AG08396 (cell line): Measurements from ENCODE around the gene CDKN2AIPNL.
"Not testable (repeated sequence)": the region's sequence is repeated elsewhere in the genome, so short reads cannot be mapped to it uniquely, and the experiment has no call there.

Experiments
- DNase-seq: peaks from one replicate; pipeline ENCODE4 v3.0.0; 2012; ENCODE audit warnings: low spot score, mixed read lengths

CDKN2AIPNL gene

DNA sequence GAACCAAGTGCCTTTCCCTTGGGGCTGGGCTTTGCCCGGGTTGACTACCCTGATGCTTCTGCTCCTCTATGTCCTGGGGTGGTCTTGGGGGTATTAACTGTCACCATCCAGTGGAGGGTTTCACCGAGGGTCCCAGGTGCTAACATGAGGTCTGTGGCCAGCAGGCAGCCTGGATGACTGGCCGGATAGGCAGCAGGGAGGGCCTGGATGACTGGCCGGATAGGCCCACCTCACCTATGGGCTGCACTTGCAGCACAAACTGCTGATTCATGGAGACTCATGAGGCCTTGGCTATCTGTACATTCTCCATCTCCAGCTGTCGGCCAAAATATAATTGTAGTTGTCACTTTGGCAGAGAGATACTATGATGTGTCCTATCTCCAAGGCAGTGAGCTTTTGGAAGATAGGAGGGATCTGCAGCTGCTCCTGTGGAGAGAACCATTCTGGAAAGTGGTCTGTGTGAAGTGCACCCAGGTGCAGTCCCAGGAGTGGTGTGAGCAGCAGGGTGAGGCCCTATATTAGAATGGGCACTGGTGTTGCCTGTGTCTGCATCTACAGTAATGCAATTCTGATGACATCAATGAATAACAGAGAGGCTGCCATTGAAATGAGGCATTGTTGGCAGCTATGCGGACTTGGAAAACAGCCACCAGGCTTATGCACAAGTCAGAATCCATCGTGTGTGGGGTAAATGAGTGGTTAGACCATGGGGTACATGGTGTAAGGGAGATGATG is 26.3 kb upstream of the CDKN2AIPNL start:
- no peak for DNase-seq

DNA sequence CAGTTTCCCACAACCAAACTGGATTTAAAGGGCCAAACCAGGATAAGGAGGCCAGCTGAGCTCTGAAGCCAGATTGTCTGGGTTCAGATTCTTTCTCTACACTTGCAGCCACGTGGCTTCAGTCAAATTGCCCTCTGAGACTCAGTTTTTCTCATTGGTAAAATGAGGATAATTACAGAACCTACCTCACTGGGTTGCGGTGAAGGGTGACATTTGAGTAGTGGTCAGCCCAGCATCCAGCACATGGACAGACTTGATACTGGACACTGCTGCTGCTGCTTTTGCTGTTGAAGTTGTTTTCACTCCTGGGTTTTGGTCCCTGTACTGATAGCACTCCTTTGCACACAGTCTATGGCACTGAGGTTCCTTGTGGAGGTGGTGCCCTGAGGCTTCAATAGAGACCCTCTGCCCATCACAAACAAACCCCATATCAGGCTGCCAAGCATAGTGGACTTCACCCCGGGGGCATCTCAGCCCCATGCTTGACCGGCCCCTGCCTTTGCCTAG is 25.7 kb upstream of the CDKN2AIPNL start:
- DNase-seq, result no peak

- peak; percentile 57 for DNase-seq
Observed at GRCh38 chr5:134436523-134437339, 25.1 kb upstream of the CDKN2AIPNL start.

DNA sequence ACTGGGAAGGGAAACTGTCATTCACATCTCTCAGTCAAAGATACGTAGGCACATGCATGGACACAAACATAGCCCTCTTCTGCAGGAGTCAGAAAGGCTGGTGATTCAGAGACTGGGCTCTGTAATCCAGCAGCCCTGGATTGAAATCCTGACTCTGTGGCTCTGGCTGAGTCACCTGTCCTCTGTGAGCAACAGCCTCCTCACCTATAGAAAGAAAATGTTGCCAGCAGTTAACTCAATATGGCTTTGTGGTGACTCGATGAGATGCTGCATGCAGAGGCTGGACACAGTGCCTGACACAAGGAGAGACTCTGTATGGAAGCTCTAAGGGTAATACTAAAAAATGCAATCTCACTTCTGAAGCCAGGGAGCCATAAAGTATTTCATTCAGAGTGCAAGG is 23.9 kb upstream of the CDKN2AIPNL start:
- DNase-seq, result no peak

DNA sequence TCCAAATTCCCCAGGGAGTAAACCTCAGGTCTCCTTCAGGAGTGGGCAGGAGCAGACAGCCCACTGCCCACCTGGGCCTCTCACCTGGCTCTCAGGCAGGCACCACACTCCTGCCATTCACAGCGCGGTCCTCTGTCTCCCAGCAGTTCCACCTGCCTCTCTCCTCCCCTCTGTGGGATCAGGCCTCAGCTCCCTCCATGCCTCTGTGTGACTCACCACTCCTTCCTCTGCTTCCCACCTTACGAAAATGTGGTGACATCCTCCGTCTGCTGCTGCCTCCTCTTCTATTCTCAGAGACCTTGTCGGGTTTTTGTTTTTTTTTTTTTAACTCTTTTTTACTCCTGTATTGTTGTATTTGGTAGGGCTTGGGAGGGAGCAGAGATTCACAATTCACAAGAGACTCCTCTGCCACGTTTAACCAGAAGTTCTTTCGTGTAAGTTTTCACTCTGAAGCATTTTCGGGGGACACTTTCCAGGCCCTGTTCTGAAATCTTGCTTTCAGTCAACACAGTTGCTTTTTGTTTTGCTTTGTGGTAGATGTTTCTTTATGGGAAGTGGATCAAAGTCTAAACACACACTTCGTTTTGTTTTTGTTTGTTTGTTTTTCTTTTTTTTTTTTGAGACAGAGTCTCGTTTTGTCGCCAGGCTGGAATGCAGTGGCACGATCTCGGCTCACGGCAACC is 21.1 kb upstream of the CDKN2AIPNL start:
- DNase-seq, result no peak

GRCh38 chr5:134432174-134432573 is 20.5 kb upstream of the CDKN2AIPNL start:
- DNase-seq, result no peak

GRCh38 chr5:134430001-134430569 is 18.4 kb upstream of the CDKN2AIPNL start:
- DNase-seq, result no peak

DNA sequence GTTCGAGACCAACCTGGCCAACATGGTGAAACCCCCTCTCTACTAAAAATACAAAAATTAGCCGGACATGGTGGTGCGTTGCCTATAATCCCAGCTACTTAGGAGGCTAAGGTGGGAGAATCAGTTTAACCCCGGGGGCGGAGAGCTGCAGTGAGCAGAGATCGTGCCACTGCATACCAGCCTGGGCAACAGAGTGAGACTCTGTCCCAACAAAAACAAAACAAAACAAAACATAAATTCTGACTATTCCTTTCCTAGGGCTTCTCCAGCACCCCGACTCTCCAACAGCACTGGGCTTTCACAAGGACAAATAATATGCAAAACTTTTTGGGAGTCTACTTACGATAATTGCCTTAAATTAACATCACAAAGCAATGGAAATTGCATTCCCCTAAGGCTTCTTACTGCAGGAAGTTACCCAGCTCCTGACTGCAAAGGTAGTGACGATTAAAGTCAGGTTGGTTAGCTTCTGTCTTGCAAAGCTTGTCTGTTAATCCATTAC is 15.9 kb upstream of the CDKN2AIPNL start:
- no peak for DNase-seq

DNA sequence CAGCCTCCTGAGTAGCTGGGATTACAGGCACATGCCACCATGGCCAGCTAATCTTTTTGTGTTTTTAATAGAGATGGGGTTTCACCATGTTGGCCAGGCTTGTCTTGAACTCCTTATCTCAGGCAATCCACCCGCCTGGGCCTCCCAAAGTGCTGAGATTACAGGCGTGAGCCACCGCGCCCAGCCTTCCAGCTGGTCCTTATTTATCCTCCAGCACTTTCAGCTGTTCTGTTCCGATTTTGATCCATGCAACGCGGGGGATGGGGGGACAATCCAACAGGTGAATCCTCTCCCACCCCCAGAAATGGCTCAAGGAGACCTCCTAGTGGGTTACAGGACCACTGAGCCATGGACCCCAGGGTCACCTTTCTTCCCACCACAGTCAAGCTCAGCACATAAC is 14.7 kb upstream of the CDKN2AIPNL start:
- no peak for DNase-seq

- DNase-seq, result no peak
Observed at GRCh38 chr5:134423376-134423775, 11.7 kb upstream of the CDKN2AIPNL start.

DNA sequence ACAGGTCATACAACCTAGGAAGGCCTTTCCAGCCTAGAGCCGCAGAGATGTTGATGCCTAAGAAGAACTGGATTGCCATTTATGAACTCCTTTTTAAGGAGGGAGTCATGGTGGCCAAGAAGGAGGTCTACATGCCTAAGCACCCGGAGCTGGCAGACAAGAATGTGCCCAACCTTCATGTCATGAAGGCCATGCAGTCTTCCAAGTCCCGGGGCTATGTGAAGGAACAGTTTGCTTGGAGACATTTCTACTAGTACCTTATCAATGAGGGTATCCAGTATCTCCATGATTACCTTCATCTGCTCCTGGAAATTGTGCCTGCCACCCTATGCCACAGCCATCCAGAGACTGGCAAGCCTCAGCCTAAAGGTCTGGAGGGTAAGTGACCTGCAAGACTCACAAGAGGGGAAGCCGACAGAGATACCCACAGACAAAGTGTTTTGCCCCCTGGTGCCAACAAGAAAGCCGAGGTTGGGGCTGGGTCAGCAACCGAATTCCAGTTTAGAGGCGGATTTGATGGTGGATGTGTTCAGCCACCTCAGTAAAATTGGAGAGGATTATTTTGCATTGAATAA is 11.2 kb upstream of the CDKN2AIPNL start:
- no peak for DNase-seq

DNA sequence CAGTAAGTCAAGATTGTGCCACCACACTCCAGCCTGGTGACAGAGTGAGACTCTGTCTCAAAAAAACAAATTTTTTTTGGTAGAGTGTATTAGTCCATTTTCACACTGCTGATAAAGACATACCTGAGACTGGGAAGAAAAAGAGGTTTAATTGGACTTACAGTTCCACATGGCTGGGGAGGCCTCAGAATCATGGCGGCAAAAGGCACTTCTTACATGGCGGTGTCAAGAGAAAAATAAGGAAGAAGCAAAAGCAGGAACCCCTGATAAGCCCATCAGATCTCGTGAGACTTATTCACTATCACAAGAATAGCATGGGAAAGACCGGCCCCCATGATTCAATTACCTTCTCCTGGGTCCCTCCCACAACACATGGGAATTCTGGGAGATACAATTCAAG is 9.4 kb upstream of the CDKN2AIPNL start:
- DNase-seq, result not testable (repeated sequence)

DNA sequence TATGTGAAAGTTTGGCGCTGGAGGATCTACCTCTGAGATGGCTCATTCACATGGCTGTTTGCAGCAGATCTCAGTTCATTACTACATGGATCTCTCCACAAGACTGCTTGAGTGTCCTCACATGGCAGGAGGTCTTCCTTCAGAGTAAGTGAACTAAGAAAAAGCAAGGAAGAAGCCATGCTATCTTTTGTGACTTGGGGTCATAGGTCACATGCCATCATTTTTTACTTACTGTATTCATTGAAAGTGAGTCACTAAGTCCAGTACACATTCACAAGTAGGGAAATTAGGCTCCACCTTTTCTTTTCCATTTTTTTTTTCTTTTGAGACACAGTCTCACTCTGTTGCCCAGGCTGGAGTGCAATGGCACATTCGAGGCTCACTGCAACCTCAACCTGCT is 8.7 kb upstream of the CDKN2AIPNL start:
- peak; percentile 25 for DNase-seq

- no peak for DNase-seq
Observed at GRCh38 chr5:134418958-134419357, 7.3 kb upstream of the CDKN2AIPNL start.

DNA sequence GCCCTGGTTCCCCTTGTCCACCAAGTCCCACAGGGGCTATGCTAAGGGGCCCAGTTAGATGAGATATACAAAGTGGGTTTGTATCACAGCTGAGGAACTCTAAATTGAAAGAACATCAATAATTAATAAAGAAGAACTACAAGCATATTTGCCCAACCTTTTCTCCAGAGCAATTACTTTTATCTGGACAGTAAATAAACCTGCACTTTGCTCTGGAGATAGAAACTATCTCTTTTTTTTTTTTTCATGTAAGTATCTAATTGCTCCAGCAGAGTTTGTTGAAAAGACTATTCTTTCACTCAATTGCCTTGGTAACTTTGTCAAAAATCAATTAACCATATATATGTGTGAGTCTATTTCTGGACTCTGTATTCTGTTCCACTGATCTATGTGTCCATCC is 6.0 kb upstream of the CDKN2AIPNL start:
- DNase-seq, result no peak

DNA sequence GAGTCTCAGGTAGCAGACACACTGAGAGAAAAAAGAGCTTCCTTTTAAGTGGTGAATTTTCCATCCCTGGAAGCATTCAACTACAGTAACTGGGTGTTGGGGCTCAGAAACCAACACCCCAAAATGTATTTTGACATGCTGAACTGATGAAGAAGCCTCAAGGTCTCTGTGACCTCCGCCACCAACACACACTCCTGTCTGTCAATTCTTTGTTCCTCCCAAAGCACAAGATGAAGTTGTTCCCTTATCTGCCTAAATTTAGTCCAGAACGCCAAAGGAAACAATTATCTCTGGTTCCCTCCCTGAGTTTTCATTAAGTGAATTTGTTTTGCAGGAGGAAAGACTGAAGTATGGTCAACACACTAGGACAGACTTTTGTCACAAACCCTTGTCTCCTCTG is 1.4 kb upstream of the CDKN2AIPNL start:
- DNase-seq, result no peak

DNA sequence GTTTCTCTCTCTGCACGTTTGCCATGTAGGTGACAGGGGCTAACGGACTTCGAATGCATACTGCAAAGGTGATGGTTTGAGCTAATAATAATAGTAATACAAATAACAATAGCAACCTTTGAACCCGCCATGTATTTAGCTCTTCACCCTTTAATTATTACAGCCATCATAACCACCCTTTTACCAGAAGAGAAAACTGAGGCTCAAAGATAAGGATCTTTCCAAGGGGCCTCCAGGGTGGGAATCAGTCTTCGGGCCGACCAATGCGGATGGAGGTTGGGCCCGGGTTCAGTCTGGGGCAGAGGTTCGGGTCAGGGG is 494 bp downstream of the CDKN2AIPNL start:
- DNase-seq, result no peak

GRCh38 chr5:134410822-134411221 is 859 bp downstream of the CDKN2AIPNL start:
- no peak for DNase-seq

DNA sequence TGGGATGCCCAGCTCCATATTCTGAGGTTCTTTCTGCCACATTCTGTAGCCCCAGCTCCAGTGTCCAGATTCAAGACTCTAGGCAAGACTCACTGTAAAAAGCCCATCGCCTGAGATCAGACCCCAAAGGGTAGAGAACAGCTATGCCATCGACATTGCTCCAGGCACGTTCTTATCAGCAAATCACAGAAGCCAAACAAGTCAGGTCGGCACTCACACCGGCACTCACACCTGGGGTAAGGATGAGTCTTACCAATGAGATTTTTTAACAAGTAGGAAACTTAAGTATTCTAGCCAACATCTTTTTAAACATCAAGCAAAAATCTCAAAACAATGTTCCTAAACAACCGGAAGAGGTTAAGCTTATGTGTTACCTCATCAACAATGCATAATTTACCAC is 2.4 kb downstream of the CDKN2AIPNL start:
- no peak for DNase-seq

DNA sequence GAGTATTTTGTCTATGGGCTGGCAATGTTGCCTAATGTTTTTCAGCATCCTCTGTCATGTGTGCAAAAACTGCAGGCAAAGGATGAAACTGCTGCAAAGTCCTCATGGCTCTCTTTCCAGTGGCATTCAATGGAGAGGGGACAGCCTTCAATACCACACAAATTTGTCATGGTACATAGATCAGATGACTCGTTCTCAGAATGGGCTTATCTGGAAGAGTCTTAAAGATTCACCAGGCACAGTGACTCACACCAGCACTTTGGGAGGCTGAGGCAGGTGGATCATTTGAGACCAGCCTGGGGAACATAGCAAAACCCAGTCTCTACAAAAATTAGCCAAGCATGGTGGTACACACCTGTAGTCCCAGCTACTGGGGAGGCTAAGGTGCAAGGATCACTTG is 5.3 kb downstream of the CDKN2AIPNL start:
- peak; percentile 13 for DNase-seq

- DNase-seq, result no peak
Observed at GRCh38 chr5:134403951-134404350, 7.7 kb downstream of the CDKN2AIPNL start.

DNA sequence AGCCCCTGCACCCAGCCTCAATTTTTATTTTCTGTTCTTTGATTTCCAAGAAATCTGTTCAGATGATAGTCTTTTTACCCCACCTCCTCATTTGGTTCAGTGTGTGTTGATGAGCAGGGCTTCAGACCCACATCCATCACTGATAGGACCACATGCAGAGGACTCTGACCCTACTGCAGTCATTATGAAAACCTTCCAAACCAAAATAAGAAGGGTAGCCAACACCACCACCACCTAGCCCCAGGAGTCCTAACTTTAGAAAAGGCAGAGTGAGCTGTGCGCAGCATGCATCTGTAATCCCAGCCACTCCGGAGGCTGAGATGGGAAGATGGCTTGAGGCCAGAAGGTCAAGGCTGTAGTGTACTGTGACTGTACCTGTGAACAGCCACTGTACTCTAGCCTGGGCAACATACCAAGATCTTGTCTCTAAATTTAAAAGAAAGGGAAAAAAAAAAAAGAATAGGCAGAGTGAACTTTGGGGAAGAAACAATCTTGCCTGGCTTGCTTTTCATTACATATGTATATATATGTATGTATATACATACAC is 13.0 kb downstream of the CDKN2AIPNL start:
- DNase-seq, result no peak
